Right hindlimb (tissue), 1 donor: ENCODE results near the gene CYP4F11.
"Not testable (repeated sequence)": the region's sequence is repeated elsewhere in the genome, so short reads cannot be mapped to it uniquely, and the experiment has no call there.

Experiments
- DNase-seq: peaks from one replicate; pipeline ENCODE4 v3.0.0-alpha.2; 2018

Gene CYP4F11

GRCh38 chr19:15934332-15935078, at the start of gene CYP4F11:
Gene CYP4F11, minus strand, starts transcription at chr19:15934529. Its CDS starts 121 bp downstream, at chr19:15934408.
- no peak for DNase-seq

DNA sequence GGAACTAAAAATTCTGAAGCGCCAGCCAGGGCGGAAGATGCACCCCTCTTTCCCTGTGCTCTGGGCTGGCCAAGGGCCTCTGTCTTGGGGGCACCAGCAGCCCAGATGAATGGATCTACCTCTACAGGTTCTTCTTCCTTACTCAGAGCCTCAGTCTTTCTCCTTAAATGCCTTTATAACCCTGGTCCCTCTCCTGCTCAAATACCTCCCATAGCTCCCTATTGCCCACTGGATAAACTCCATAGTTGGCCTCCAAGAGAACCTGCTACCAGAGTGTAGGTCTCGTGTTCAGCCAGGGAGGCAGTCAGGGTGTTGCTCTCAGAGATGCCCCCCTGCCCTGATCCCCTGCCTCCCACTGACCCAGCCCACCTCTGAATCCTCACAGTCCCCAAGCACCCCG, 45.0 kb upstream of the CYP4F11 start:
- DNase-seq = no peak

DNA sequence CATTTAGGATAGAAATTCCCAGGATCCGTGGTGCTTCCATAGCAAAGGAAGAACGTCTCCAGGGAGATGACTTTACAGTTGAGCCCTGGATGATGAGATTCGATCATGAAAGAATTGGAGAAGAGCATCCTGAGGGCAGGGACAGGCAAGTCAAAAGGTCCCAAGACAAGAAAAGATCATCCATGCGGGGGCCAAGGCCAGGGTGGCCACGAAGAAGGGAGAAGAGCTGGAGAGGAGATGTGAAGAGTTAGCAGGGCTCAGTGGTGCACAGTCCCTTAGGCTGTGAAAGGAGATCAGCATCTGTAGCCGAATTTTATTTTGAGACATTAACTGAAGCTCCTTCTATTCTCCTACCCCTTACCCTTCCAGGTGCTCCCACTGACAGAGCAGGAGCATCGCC, 43.4 kb upstream of the CYP4F11 start:
- DNase-seq = no peak

- DNase-seq = no peak
Measured at GRCh38 chr19:15976836-15977689, 42.7 kb upstream of the CYP4F11 start.

- DNase-seq = no peak
Measured at GRCh38 chr19:15974856-15975255, 40.5 kb upstream of the CYP4F11 start.

- not testable (repeated sequence) for DNase-seq
Measured at GRCh38 chr19:15972043-15972442, 37.7 kb upstream of the CYP4F11 start.

DNA sequence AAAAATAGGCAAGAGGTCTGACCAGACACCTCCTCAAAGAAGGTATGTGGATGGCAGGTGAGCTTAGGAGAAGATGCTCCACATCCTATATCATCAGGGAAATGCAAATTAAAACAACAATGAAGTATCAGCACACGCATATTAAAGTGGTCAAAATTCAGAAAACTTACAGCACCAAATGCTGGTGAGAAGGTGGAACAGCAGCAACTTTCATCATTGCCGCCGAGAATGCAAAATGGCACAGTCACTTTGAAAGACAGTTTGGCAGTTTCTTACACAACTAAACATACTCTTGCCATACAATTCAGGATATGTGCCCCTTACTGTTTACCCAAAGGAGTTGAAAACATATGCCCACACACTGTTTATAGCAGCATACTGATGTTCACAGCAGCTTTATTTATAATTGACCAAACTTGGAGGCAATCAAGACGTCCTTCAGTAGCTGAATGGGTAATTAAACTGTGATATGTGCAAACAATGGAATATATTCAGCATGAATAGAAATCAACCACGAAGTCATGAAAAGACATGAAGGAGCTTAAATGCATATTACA, 37.0 kb upstream of the CYP4F11 start:
- DNase-seq = no peak

GRCh38 chr19:15964231-15964630, 29.9 kb upstream of the CYP4F11 start:
- DNase-seq = no peak

DNA sequence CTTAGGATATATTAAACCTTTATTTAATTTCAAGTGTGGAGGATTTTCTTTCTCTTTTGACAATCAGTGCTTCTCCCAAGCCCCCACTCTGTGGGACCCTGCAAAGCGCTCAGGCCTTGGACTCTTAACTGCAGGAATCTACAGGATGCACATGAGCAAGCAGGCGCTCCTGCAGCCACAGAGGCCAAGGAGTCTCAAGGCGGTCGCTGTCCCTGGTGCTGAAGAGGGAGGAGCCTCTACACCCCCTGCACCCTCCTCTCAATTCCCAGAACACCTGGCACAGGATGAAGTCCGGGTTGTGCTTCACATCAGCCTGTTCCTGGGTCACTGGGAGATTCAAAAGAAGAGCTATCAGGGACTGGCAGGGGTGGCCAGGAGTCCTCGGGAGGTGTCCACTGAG, 28.0 kb upstream of the CYP4F11 start:
- DNase-seq = no peak

GRCh38 chr19:15954820-15955219, 20.5 kb upstream of the CYP4F11 start:
- DNase-seq = no peak

DNA sequence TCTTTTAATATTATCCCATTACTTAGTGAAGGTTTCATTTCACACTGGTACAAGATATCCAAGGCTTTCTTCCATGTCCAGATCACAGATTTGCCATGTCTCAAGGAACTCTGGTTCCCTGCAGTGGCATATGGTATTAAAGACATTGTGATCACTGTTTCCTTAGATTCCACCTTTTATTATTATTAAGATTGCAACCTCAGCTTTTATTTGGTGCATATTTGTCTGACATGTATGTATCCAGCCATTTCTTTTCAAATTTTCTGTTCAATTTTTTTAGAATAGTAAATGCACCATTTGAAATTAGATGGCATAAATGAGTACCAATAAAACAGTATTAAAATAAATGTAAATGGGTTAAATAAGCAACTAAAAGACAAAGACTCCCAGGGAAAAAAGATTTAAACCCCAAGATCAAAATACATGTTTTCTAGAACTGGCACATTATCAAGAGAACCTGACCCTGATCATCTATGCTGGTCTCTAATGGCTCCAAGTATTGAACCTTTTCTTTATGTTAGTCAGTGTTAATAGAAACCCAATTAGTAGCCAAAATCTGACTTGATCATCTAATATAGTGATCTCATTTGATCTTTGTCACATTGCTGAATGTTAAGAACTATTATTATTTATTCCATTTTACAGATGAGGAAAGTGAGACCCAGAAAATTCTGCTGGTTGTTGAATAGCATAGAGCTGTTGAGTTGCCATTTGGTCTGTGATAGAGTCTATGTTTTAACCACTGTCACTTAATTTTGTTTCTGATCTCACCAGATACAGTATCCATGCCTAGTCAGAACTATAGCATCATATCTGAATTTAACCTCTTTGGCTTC, 14.1 kb upstream of the CYP4F11 start, which contains the start of gene OR10H4:
OR10H4 (plus strand) TSS at position 786 of the 836 bp plus-strand sequence; CDS start at position 786, 0 bp downstream.
- DNase-seq = no peak

DNA sequence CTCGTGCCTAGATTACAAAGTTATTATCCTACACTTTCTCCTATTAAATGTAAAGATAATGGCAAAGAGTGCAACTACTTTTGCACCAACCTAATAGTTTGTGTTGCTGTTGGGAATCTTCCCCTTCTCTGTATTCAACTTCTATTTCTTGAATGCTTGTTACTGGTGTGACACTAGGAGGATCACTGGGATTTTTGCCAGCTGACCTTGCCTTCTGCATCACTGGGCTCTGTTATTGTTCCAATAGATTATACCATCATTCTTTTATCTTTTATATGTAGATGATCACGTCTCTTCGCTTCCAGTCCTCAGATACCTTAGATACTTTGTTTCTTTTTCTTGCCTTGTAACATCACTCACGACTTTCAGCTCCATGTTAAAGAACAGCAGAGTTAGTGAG, 11.0 kb upstream of the CYP4F11 start:
- no peak for DNase-seq

DNA sequence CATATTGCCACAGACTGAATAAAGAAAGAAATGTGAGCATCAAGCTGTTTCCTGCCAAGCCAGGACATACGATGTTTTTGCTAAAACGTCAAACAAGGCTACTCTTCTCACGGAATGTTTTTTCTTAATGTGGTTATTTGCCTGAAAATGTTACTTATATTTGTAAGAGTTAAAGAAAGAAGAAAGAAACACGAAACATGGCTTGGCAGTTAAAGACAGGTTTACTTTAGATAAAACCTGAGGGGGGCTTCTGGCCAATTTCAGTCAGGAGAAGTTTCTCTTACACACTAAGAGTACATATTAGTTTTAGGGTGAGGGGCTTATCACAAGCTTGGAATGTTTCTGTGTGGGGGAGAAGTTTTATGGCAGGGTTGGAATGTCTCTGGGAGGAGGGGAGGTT, 10.1 kb upstream of the CYP4F11 start:
- DNase-seq = no peak

- DNase-seq = no peak
Measured at GRCh38 chr19:15937771-15938170, 3.4 kb upstream of the CYP4F11 start.

DNA sequence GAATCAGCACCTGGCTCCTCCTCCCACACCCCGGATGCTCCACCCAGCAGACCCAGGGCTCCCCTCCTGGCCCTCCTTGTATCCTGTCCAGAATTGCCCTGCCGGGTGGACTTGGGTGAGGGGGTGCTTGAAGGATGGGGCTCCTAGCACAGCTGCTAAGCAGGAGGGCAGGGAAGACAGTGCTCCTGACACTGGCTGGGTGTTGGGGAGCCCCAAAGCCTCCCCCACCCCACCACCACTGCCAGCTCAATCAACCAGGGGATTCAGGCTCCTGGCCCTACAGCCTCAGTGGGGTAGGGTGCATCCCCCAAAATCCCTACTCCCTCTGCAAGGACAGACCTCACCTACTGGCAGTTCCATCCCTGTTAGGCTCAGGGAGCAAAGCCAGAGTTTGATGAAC, 2.6 kb upstream of the CYP4F11 start:
- DNase-seq = no peak

DNA sequence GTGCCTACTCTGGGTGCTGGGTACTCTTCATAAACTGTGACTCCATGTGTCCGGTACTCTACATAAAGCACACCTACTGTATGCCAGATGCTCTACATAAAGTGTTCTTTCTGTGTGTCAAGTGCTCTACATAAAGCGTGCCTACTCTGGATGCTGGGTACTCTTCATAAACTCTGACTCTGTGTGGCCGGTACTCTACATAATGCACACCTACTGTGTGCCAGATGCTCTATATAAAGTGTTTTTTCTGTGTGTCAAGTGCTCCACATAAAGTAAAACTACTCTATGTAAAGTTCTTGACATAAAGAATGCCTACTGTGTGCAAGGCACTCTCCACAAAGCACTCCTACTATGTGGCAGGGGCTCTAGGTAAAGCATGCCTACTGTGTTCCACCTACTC, 1.8 kb upstream of the CYP4F11 start:
- no peak for DNase-seq

DNA sequence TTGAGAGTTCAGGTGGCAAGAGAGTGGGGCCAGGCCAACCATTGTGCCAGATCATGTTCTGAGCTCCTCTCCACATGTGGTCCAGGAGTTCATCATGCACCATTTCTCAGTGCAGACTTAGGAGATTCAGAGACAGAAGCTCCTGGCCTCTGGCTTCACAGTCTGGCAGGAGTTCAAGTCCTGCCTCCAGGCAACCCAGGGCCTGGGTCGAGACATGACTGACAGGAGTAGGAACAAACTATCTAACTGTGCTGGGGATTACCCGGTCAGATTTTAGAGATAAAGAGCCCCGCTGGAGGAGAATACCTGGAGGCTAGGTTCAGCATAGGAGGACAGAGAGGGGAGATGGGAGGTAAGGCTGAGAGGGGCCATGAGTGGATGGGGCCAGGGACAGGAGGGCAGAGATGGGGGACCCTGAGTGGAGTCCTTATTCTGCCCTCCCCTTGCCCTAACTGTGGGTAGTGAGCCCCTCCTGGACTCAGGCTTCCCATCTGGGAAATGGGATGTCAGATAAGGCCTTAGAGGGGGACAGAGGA, 906 bp upstream of the CYP4F11 start:
- no peak for DNase-seq

GRCh38 chr19:15933761-15934331, 483 bp downstream of the CYP4F11 start:
- not testable (repeated sequence) for DNase-seq

DNA sequence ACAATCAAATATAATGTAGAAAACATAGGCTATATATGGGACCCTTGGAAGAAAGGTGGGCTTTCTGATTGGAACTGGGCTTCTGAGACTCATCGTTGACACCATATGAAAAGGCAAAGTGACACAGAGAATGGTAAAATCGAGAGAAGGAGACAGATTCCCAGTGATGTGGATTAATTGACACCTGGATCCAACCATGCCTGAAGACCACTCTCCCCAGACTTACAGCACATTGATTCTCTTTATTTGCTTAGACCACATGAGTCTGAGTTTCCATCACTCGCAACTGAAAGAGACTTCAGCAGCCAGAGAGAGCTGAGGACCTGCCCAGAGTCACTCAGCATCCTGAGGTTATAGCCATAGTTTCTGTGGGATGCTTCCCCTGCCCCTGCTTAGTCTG, 6.0 kb downstream of the CYP4F11 start:
- no peak for DNase-seq

- DNase-seq = no peak
Measured at GRCh38 chr19:15926484-15926883, 7.8 kb downstream of the CYP4F11 start.

DNA sequence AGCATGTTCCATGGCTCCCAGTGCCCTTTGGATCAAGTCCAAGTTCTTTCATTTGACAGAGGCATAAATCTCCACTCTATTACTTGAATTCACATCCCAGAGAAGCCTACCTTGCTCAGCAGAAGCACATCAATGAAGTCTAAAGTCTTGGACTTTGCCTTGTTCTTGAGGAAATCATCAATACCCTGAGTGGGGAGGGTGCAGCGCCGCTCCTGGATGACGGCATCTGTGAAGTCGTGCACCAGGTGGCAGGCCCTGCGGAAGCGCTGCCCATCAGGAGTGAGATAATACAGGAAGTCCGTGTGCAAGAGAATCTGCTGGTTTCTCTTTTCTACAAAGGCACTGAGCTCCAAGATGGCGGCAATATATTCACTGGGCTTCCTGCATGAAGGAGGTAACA, 10.6 kb downstream of the CYP4F11 start:
- no peak for DNase-seq

DNA sequence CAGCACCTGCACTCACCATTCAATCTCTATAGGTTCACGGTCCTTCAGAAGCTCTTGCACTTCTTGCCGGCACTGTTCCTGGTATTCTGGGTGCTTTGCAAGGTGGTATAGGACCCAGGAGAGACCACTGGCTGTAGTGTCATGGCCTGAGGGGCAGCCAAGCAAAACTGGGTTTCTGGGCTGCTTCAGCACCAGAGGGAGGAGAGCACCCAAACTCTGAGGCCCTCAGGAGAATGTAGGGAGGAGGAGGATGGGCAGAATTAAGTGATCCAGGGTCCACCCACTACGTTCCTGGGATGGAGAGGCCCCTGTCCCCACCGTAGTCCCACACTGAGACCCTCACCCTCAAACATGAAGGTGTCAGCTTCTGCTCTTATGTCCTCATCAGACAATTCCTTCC, 12.3 kb downstream of the CYP4F11 start:
- DNase-seq = no peak
